GM19395 (cell line): ENCODE results near the gene RASSF7.
"Not testable (repeated sequence)": the region's sequence is repeated elsewhere in the genome, so short reads cannot be mapped to it uniquely, and the experiment has no call there.

ENCODE experiments used
- ATAC-seq: cut with Tn5 transposase; IDR thresholded peaks from one replicate; pipeline ENCODE4 v1.9.1; 2021; ENCODE audit warnings: mild to moderate bottlenecking, moderate library complexity; ENCODE audit not compliant: unreplicated experiment

Gene RASSF7

GRCh38 chr11:565921-566509, 5.2 kb downstream of the RASSF7 start:
- ATAC-seq: no peak

GRCh38 chr11:567011-567628, 6.3 kb downstream of the RASSF7 start:
- ATAC-seq: no peak

DNA sequence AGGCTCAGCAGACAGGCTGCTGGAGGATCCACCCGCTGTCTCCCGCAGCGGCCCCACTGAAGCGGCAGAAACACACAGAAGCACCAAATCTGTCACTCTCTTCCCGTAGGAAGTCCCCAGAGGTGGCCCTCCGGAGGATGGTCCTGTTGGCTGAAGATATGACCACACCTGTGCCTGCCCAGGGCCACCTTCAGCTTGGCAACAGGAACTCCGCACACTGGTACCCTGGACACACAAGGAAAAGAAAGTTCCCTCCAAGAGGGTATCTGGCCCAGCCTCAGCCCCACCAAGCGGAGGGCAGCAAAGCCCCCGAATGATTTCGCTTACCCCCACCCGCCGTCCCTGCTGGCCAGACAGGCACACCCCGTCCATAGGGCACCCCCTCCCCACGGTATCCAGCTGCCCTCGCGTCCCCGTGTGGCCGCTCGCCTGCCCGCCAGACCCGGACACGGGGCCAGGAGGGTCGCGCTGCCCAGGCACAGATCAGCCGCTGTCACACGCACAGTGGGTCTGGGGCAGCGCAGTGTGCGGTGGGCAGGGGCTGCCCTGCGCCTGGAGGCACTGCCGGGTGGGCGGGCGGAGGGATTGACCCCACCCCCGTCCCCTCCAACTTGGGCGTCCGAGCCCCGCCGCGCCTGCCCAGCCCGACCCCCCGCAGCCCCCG, 7.0 kb downstream of the RASSF7 start:
- ATAC-seq: peak; percentile 9

- peak; percentile 84 for ATAC-seq
These were observed 7.8 kb downstream of the RASSF7 start for GRCh38 chr11:568306-569157.

GRCh38 chr11:569158-569885, 8.6 kb downstream of the RASSF7 start:
- ATAC-seq: no peak

DNA sequence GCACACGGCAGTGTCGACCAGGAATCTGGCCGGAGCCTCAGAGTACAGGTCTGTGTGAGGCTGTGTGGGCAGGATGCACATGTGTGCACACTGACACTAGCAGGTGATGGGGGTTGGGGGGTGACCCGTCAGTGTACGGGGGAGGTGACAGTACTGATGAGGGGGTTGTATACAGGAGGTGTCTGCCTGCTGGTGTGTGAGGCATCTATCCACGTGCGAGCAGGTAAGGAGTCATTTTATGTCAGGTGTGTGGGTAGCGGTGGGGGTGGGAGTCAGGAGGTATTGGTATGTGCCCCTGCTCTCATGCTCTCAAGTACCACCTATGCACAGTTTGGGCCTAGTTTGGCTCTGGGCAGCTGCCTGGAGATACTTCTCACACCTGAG, 11.0 kb downstream of the RASSF7 start:
- no peak for ATAC-seq

DNA sequence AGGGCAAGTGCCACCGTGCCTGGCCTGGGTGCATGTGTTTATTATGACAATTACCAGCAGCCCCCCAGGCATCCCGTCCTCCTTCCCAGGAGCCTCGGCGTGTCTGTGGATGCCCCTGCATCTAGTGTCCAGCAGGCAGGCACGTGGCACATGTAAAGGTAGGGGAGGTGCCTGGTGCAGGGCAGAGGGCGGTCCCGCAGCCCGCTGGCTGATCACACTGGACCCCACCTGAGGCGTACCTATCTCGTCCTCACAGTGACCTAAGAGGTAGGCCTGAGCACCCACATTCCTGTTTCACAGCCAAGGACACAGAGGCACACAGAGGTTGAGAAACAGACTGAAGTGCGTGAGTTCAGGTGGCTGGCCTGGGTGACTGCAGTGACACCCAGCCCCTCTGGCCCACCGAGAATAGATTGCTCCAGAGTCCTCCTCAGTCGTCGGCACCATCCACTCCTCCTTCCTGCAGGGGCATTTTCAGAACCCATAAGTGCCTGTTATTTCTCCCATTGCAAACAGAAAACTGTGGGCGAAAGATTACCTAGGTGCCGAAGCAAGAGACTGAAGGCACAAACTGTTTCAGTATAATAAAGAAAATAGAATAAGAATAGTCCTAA, 12.5 kb downstream of the RASSF7 start:
- ATAC-seq: no peak

- ATAC-seq: not testable (repeated sequence)
These were observed 13.3 kb downstream of the RASSF7 start for GRCh38 chr11:574031-574570.

GRCh38 chr11:574632-575312, 14.0 kb downstream of the RASSF7 start:
- no peak for ATAC-seq

- no peak for ATAC-seq
These were observed 14.7 kb downstream of the RASSF7 start for GRCh38 chr11:575313-575995.

GRCh38 chr11:575996-576768, 15.4 kb downstream of the RASSF7 start, which contains the start of gene PHRF1:
Gene PHRF1 (plus strand): TSS chr11:576470. CDS start chr11:581513, 5,043 bp downstream.
- peak; percentile 82 for ATAC-seq

GRCh38 chr11:576811-577610, 16.2 kb downstream of the RASSF7 start:
- no peak for ATAC-seq

- ATAC-seq: no peak
These were observed 16.8 kb downstream of the RASSF7 start for GRCh38 chr11:577611-577894.

- ATAC-seq: no peak
These were observed 17.7 kb downstream of the RASSF7 start for GRCh38 chr11:578276-579035.

GRCh38 chr11:579830-580601, 19.2 kb downstream of the RASSF7 start:
- no peak for ATAC-seq

- no peak for ATAC-seq
These were observed 20.6 kb downstream of the RASSF7 start for GRCh38 chr11:581342-581741.
